PC-3 (cell line): ENCODE results near the gene PDSS1. TPM values are rescaled to one million over a fixed set of nuclear protein-coding genes. Genes with fewer than 3 reads are reported as not detected.

Source experiments
- ATAC-seq: fragments of 200-7000 bp; cut with Tn5 transposase; 2 replicates; pipeline ENCODE4 v1.9.1; 2020; ENCODE audit warnings: mild to moderate bottlenecking, moderate library complexity
- BruUV-seq: library from RNA; stranded (reverse); fragments of 400-500 nt; replicated peaks from 2 replicates; lab custom pipeline; 2021; lab: Mats Ljungman, UMichigan
- CTCF ChIA-PET: fragments of 300-600 bp; sonication (Branson Sonifier 250); formaldehyde crosslinking; loops from one replicate; lab custom pipeline; 2022; ENCODE audit warnings: antibody characterized with exemption; lab: Charles Lee
- POLR2A ChIA-PET: fragments of 300-600 bp; sonication (Branson Sonifier 250); formaldehyde crosslinking; loops from one replicate; lab custom pipeline; 2022; ENCODE audit warnings: antibody characterized with exemption; ENCODE audit not compliant: unreplicated experiment; lab: Charles Lee
- DNase-seq: peaks from one replicate; pipeline ENCODE4 v3.0.0-alpha.2; 2015
- H2AFZ ChIP-seq: fragments of 300-600 bp; sonication (generic); 2 replicates; pipeline ENCODE4 v1.6.0; 2016; ENCODE audit warnings: antibody characterized with exemption, low read length
- H3F3A ChIP-seq: fragments of 300-600 bp; sonication (generic); one replicate; pipeline ENCODE4 v1.6.0; 2017; ENCODE audit warnings: antibody characterized with exemption, low read length, control low read depth, mild to moderate bottlenecking; ENCODE audit not compliant: unreplicated experiment
- H3K27ac ChIP-seq: fragments of 300-600 bp; sonication (generic); 2 replicates; pipeline ENCODE4 v1.5.1; 2016; ENCODE audit warnings: mild to moderate bottlenecking, low read length
- H3K27me3 ChIP-seq: fragments of 300-600 bp; sonication (generic); 2 replicates; pipeline ENCODE4 v1.6.1; 2016; ENCODE audit warnings: low read length, mixed read lengths
- H3K36me3 ChIP-seq: fragments of 300-600 bp; sonication (generic); 2 replicates; pipeline ENCODE4 v1.6.1; 2016; ENCODE audit warnings: low read depth, mixed run types, low read length, mixed read lengths
- H3K4me1 ChIP-seq: fragments of 300-600 bp; sonication (generic); 2 replicates; pipeline ENCODE4 v1.5.1; 2016; ENCODE audit warnings: low read length; ENCODE audit not compliant: insufficient read depth
- H3K4me2 ChIP-seq: fragments of 300-600 bp; sonication (generic); 2 replicates; pipeline ENCODE4 v1.6.0; 2016; ENCODE audit warnings: low read length
- H3K4me3 ChIP-seq: fragments of 300-600 bp; sonication (generic); 2 replicates; pipeline ENCODE4 v1.5.1; 2016; ENCODE audit warnings: mild to moderate bottlenecking, low read length, mixed read lengths
- H3K79me2 ChIP-seq: fragments of 300-600 bp; sonication (generic); 2 replicates; pipeline ENCODE4 v1.6.1; 2017; ENCODE audit warnings: low read length, mixed read lengths
- H3K9ac ChIP-seq: fragments of 300-600 bp; sonication (generic); 2 replicates; pipeline ENCODE4 v1.6.0; 2016; ENCODE audit warnings: mild to moderate bottlenecking, low read length
- H3K9me2 ChIP-seq: fragments of 300-600 bp; sonication (generic); replicated peaks from 2 replicates; pipeline ENCODE4 v1.6.1; 2016; ENCODE audit warnings: mixed run types, low read length, mixed read lengths
- H3K9me3 ChIP-seq: fragments of 300-600 bp; sonication (generic); 2 replicates; pipeline ENCODE4 v1.6.1; 2016; ENCODE audit warnings: low read length, mixed read lengths
- H4K20me1 ChIP-seq: fragments of 300-600 bp; sonication (generic); 2 replicates; pipeline ENCODE4 v1.6.1; 2016; ENCODE audit warnings: low read length, mixed read lengths
- EZH2 ChIP-seq: fragments of 300-600 bp; sonication (generic); IDR thresholded peaks from one replicate; pipeline ENCODE4 v1.6.1; 2017; ENCODE audit warnings: antibody characterized with exemption, mild to moderate bottlenecking, low read length; ENCODE audit not compliant: unreplicated experiment
- EZH2phosphoT487 ChIP-seq: fragments of 300-600 bp; sonication (generic); IDR thresholded peaks from 2 replicates; pipeline ENCODE4 v1.6.1; 2018; ENCODE audit warnings: mild to moderate bottlenecking, antibody characterized with exemption, low read length, borderline replicate concordance
- intact Hi-C: fragments of 100-400 bp; cut with micrococcal nuclease; formaldehyde crosslinking; loops from 2 replicates; pipeline ENCODE4 v1.9.0; 2023
- total RNA-seq: library from RNA; depleted of rRNA; stranded (reverse); fragments of >200 nt; gene quantifications from 2 replicates; pipeline ENCODE4 v1.2.3, GENCODE V29; 2014
- TF ChIP-seq, protein P1 (sequence below): fragments of 300-600 bp; sonication (generic); conservative IDR thresholded peaks from 2 replicates; pipeline ENCODE4 v1.5.1; 2017; ENCODE audit warnings: antibody characterized with exemption, low read depth, mild to moderate bottlenecking, low read length

Gene PDSS1
- total RNA-seq, 1 experiment from 2014 or later: 16.8 TPM

DNA sequence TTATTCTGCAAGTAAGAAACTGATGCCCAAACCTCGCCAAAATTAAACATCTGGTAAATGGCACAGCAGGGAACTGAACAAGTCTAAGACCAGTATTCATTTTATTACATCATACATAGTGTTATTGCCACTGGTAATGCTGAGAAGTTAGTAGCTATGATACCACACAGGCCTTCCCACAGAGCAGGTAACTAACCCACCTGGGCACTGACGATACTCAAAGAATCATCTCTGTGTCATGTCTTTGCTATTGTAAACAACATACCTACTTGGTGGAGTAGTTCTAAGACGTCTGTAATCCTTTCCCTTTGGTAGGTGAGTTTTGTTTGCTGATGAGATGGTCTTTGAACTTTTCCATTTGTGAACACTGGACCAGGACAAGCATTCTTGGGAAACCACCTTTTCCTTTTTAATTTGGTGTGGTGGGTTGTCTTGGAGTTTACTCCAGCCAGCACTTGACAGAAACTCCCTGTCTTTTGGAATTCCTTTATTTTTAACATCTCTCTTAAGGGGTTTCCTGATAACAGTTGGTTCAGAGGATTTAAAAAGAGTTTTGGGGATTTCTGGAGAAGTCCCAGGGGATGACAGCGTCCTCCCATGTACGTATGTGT is 40.9 kb downstream of the PDSS1 start:
- Histone ChIP-seq H3K79me2 (no peaks in the 10 kb centered on the region), H3K9ac (no peak overlapping the region), H3K4me2 (no peak overlapping the region), H3K4me3 (no peak overlapping the region), H3F3A (no peaks in the 10 kb centered on the region), H3K9me2 (no peaks in the 10 kb centered on the region), H3K9me3 (no peaks in the 10 kb centered on the region), H4K20me1 (no peaks in the 10 kb centered on the region), H3K4me1 (no peaks in the 10 kb centered on the region), H3K27me3 (no peaks in the 10 kb centered on the region), H2AFZ (no peak overlapping the region), H3K36me3 (peaks cover 18% of the 10 kb centered on the region), H3K27ac (no peak overlapping the region)
- no peak for DNase-seq
- no peak for ATAC-seq
- intact Hi-C loops: no loop called here
- ChIA-PET POLR2A (no interaction called here), CTCF (no interaction called here)
- TF ChIP-seq, protein P1, sequence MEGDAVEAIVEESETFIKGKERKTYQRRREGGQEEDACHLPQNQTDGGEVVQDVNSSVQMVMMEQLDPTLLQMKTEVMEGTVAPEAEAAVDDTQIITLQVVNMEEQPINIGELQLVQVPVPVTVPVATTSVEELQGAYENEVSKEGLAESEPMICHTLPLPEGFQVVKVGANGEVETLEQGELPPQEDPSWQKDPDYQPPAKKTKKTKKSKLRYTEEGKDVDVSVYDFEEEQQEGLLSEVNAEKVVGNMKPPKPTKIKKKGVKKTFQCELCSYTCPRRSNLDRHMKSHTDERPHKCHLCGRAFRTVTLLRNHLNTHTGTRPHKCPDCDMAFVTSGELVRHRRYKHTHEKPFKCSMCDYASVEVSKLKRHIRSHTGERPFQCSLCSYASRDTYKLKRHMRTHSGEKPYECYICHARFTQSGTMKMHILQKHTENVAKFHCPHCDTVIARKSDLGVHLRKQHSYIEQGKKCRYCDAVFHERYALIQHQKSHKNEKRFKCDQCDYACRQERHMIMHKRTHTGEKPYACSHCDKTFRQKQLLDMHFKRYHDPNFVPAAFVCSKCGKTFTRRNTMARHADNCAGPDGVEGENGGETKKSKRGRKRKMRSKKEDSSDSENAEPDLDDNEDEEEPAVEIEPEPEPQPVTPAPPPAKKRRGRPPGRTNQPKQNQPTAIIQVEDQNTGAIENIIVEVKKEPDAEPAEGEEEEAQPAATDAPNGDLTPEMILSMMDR: no peak
- TF ChIP-seq EZH2 (no peak), EZH2phosphoT487 (no peak)
- no TSS peak for BruUV-seq

DNA sequence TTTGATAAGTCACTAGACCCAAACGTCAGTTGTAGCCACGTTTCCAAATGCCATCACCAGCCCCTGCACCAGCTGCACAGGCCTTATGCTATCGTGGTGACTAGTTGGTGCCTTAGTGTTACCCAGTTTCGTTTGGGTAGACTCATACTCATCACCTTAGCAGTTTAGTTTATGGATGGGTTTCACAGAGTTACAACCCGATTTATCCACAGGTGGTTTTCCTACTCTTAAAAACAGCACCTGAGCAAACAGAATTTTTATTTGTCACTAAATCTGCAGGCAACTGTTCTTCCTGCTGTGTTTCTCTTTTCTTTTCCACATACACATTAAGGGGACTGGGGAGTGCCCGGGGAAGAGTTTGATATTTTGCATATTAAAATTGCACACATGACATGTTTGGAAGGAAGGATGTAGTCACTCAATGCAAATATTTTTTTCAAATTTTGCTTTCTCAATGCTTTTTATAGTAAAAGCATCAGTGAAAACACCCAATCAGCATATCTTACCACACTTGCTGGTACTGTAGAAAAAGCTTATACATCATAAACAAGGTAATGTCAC is 41.6 kb downstream of the PDSS1 start:
- H3K9ac ChIP-seq: no peak overlapping the region
- BruUV-seq: no TSS peak
- CTCF ChIA-PET: no interaction called here
- H3K4me3 ChIP-seq: no peak overlapping the region
- H2AFZ ChIP-seq: no peak overlapping the region
- intact Hi-C loops: no loop called here
- no peaks in the 10 kb centered on the region for H3K4me1 ChIP-seq
- H4K20me1 ChIP-seq: no peaks in the 10 kb centered on the region
- no peak for DNase-seq
- H3K27ac ChIP-seq: no peak overlapping the region
- H3K27me3 ChIP-seq: no peaks in the 10 kb centered on the region
- ATAC-seq: no peak
- no peaks in the 10 kb centered on the region for H3K9me2 ChIP-seq
- H3K36me3 ChIP-seq: peaks cover 24% of the 10 kb centered on the region
- H3F3A ChIP-seq: no peaks in the 10 kb centered on the region
- no peaks in the 10 kb centered on the region for H3K79me2 ChIP-seq
- H3K4me2 ChIP-seq: no peak overlapping the region
- TF ChIP-seq, protein P1: no peak
- TF ChIP-seq EZH2phosphoT487: no peak
- no peaks in the 10 kb centered on the region for H3K9me3 ChIP-seq
- POLR2A ChIA-PET: no interaction called here

DNA sequence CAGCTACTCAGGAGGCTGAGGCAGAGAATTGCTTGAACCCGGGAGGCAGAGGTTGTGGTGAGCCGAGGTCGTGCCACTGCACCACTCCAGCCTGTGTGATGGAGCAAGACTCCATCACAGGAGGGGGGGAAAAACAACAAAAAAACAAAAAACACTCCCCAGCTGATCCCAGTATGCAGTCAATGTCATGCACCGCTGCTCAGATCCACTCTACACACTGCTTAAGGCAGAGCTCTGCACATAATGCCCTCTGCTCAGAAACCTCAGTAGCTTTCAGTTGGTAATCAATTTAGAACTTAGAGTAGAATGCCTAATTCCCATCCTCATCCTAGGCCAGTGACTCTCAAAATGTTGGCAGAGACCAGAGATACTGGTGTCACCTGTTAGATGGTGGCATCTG is 43.9 kb downstream of the PDSS1 start:
- Histone ChIP-seq H3K4me3 (no peak overlapping the region), H3K9me2 (no peaks in the 10 kb centered on the region), H3F3A (no peaks in the 10 kb centered on the region), H3K4me2 (no peak overlapping the region), H4K20me1 (no peaks in the 10 kb centered on the region), H3K9me3 (no peaks in the 10 kb centered on the region), H3K4me1 (no peaks in the 10 kb centered on the region), H3K27ac (no peak overlapping the region), H3K36me3 (peaks cover 24% of the 10 kb centered on the region), H2AFZ (no peak overlapping the region), H3K9ac (no peak overlapping the region), H3K27me3 (no peaks in the 10 kb centered on the region), H3K79me2 (no peaks in the 10 kb centered on the region)
- CTCF ChIA-PET: no interaction called here
- TF ChIP-seq, protein P1: no peak
- no peak for TF ChIP-seq EZH2
- no peak for TF ChIP-seq EZH2phosphoT487
- ATAC-seq (no peak), DNase-seq (no peak)
- BruUV-seq: no TSS peak
- intact Hi-C loops: no loop called here
- POLR2A ChIA-PET: no interaction called here
